Measurements from ENCODE around the gene NLRX1.
A peak's percentile ranks its signal among the peaks of the same experiment; 100 is the strongest.

Gene NLRX1

DNA sequence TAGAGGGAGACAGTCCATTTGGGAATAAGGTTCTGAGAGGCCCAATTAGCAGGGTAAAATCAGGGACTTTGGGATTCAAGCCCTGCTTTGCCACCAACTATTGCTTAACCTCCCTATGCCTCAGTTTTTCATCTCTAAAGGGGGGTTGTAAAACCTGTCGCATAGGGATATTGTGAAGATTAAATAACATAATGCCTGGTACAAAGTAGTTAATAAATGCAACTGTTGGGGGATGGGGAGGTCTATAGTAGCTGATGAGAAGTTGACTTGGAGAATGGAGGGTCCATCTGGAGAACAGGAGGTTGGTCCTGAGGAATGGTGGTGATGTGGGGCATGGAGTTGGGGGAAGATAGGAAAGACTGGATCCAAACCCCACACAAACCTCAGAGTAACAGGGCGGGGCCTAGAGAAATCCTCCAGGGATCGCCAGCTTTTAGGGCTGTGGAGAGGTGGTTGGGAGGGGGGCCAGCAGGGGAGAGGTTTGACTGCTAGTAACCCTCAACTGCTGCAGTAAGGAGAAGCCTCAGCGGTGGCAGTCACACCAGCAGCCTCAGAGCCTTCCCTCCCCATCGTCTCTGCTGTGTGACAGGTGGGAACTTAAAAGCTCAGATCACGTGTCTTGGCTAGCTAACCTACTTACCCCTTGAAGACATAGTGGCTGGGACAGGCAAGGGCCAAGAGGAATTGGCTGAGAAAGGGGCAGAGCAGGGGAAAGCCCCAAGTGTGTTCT is 20.8 kb upstream of the NLRX1 start:
- H3K9me3 ChIP-seq = no peaks in the 10 kb centered on the region
- H3K4me1 ChIP-seq = peaks cover 4% of the 10 kb centered on the region; the same call in 1 of the 2 replicates
- no peaks in the 10 kb centered on the region for H3K27me3 ChIP-seq (ENCODE audit: low read depth)
- H3K36me3 ChIP-seq (replicated peaks) = no peaks in the 10 kb centered on the region
- no peak overlapping the region for H3K4me3 ChIP-seq
- no peak for DNase-seq (ENCODE audit: low spot score in 2 of 2)
- in situ Hi-C loops (cut with MboI; ENCODE audit: low sequenced_read_pairs) = no loop called here

DNA sequence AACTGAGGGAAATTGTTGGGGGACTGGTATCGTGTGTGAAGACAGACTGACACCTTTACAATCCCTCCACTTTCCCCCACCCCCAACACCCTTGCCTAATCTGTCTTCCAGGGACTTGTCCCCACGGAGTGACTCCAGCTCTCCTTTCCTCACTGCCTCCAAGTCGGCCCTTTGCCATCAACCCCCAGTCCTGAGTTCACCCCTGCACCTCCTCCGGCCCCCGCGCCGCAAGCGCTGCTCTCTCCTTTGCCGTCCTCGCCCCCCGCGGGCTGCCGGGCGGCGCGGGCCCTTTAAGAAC is 19.9 kb upstream of the NLRX1 start:
- no peaks in the 10 kb centered on the region for H3K27me3 ChIP-seq (ENCODE audit: low read depth)
- in situ Hi-C loops (cut with MboI; ENCODE audit: low sequenced_read_pairs) = no loop called here
- DNase-seq (ENCODE audit: low spot score in 2 of 2) = no peak
- H3K36me3 ChIP-seq (replicated peaks) = no peaks in the 10 kb centered on the region
- peaks cover 4% of the 10 kb centered on the region; the same call in 1 of the 2 replicates for H3K4me1 ChIP-seq
- H3K9me3 ChIP-seq = no peaks in the 10 kb centered on the region
- peak overlapping the region; percentile 41 for H3K4me3 ChIP-seq

- DNase-seq (ENCODE audit: low spot score in 2 of 2) = peak; percentile 17 to 76
- Histone ChIP-seq H3K9me3 (no peaks in the 10 kb centered on the region), H3K27me3 (ENCODE audit: low read depth) (no peaks in the 10 kb centered on the region), H3K4me1 (peaks cover 4% of the 10 kb centered on the region; the same call in 1 of the 2 replicates), H3K4me3 (peak within 1 kb of the TSS; percentile 41), H3K36me3 (replicated peaks) (no peaks in the 10 kb centered on the region)
- in situ Hi-C loops (cut with MboI; ENCODE audit: low sequenced_read_pairs) = no loop called here
Observed at GRCh38 chr11:119149018-119149785, 19.3 kb upstream of the NLRX1 start, which contains the start of gene ABCG4. ABCG4 (plus strand) TSS chr11:119149052; CDS start chr11:119149966, 914 bp downstream.

DNA sequence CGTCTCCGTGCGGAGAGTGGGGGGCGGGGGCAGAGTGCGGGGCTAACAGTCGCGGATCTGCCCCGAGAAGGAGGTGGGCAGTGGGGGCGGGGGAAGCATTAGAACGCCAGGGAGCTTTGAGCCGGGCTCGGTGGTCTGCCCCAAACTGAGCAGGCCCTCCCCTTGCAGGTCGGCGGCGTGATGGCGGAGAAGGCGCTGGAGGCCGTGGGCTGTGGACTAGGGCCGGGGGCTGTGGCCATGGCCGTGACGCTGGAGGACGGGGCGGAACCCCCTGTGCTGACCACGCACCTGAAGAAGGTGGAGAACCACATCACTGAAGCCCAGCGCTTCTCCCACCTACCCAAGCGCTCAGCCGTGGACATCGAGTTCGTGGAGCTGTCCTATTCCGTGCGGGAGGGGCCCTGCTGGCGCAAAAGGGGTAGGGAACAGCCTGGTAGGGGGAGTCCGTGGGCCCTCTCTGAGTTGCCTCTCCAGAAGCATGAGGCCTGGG is 18.7 kb upstream of the NLRX1 start:
- DNase-seq (ENCODE audit: low spot score in 2 of 2) = no peak
- peak overlapping the region; percentile 41 for H3K4me3 ChIP-seq
- no peaks in the 10 kb centered on the region for H3K27me3 ChIP-seq (ENCODE audit: low read depth)
- in situ Hi-C loops (cut with MboI; ENCODE audit: low sequenced_read_pairs) = no loop called here
- no peaks in the 10 kb centered on the region for H3K36me3 ChIP-seq (replicated peaks)
- H3K9me3 ChIP-seq = no peaks in the 10 kb centered on the region
- peaks cover 4% of the 10 kb centered on the region; the same call in 1 of the 2 replicates for H3K4me1 ChIP-seq

GRCh38 chr11:119152043-119152442 is 16.5 kb upstream of the NLRX1 start:
- Histone ChIP-seq H3K4me3 (no peak overlapping the region), H3K9me3 (no peaks in the 10 kb centered on the region), H3K27me3 (ENCODE audit: low read depth) (no peaks in the 10 kb centered on the region), H3K36me3 (replicated peaks) (no peaks in the 10 kb centered on the region), H3K4me1 (peaks cover 4% of the 10 kb centered on the region; the same call in 1 of the 2 replicates)
- no peak for DNase-seq (ENCODE audit: low spot score in 2 of 2)
- in situ Hi-C loops (cut with MboI; ENCODE audit: low sequenced_read_pairs) = no loop called here

- in situ Hi-C loops (cut with MboI; ENCODE audit: low sequenced_read_pairs) = no loop called here
- Histone ChIP-seq H3K4me3 (no peak overlapping the region), H3K9me3 (no peaks in the 10 kb centered on the region), H3K4me1 (peaks cover 4% of the 10 kb centered on the region; the same call in 1 of the 2 replicates), H3K27me3 (ENCODE audit: low read depth) (no peaks in the 10 kb centered on the region), H3K36me3 (replicated peaks) (no peaks in the 10 kb centered on the region)
- DNase-seq (ENCODE audit: low spot score in 2 of 2) = no peak
Observed at GRCh38 chr11:119152604-119153003, 15.9 kb upstream of the NLRX1 start.

- Histone ChIP-seq H3K36me3 (replicated peaks) (no peaks in the 10 kb centered on the region), H3K9me3 (no peaks in the 10 kb centered on the region), H3K4me3 (no peak overlapping the region), H3K4me1 (peaks cover 4% of the 10 kb centered on the region; the same call in 1 of the 2 replicates), H3K27me3 (ENCODE audit: low read depth) (no peaks in the 10 kb centered on the region)
- no peak for DNase-seq (ENCODE audit: low spot score in 2 of 2)
- in situ Hi-C loops (cut with MboI; ENCODE audit: low sequenced_read_pairs) = no loop called here
Observed at GRCh38 chr11:119153049-119153818, 15.3 kb upstream of the NLRX1 start.

DNA sequence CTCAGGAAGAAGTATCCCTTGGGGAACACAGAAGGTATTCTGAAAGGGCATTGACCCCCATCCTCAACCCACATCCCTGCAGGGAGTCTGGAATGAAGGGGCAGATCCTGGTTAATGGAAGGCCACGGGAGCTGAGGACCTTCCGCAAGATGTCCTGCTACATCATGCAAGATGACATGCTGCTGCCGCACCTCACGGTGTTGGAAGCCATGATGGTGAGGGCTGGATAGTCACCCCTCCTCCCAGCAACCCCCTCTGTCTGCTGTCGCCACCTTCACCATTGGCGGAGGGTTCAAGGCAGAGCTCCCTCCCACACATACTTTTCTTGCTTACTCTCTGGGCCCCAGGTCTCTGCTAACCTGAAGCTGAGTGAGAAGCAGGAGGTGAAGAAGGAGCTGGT is 14.3 kb upstream of the NLRX1 start:
- Histone ChIP-seq H3K4me3 (no peak overlapping the region), H3K36me3 (replicated peaks) (no peaks in the 10 kb centered on the region), H3K27me3 (ENCODE audit: low read depth) (no peaks in the 10 kb centered on the region), H3K9me3 (no peaks in the 10 kb centered on the region), H3K4me1 (no peaks in the 10 kb centered on the region; the same call in 1 of the 2 replicates)
- in situ Hi-C loops (cut with MboI; ENCODE audit: low sequenced_read_pairs) = no loop called here
- DNase-seq (ENCODE audit: low spot score in 2 of 2) = no peak

- DNase-seq (ENCODE audit: low spot score in 2 of 2) = peak in 1 of 2 experiments; percentile 64
- Histone ChIP-seq H3K9me3 (no peaks in the 10 kb centered on the region), H3K36me3 (replicated peaks) (no peaks in the 10 kb centered on the region), H3K4me1 (no peaks in the 10 kb centered on the region), H3K27me3 (ENCODE audit: low read depth) (no peaks in the 10 kb centered on the region), H3K4me3 (no peak overlapping the region)
- in situ Hi-C loops (cut with MboI; ENCODE audit: low sequenced_read_pairs) = no loop called here
Observed at GRCh38 chr11:119155733-119156492, 12.6 kb upstream of the NLRX1 start.

- H3K4me3 ChIP-seq = no peak overlapping the region
- in situ Hi-C loops (cut with MboI; ENCODE audit: low sequenced_read_pairs) = no loop called here
- no peaks in the 10 kb centered on the region for H3K36me3 ChIP-seq (replicated peaks)
- DNase-seq (ENCODE audit: low spot score in 2 of 2) = no peak
- H3K27me3 ChIP-seq (ENCODE audit: low read depth) = no peaks in the 10 kb centered on the region
- no peaks in the 10 kb centered on the region for H3K9me3 ChIP-seq
- H3K4me1 ChIP-seq = no peaks in the 10 kb centered on the region
Observed at GRCh38 chr11:119156496-119156895, 12.0 kb upstream of the NLRX1 start.

GRCh38 chr11:119157063-119157462 is 11.5 kb upstream of the NLRX1 start:
- no peaks in the 10 kb centered on the region for H3K36me3 ChIP-seq (replicated peaks)
- H3K4me3 ChIP-seq = no peak overlapping the region
- DNase-seq (ENCODE audit: low spot score in 2 of 2) = no peak
- no peaks in the 10 kb centered on the region for H3K9me3 ChIP-seq
- in situ Hi-C loops (cut with MboI; ENCODE audit: low sequenced_read_pairs) = no loop called here
- no peaks in the 10 kb centered on the region for H3K27me3 ChIP-seq (ENCODE audit: low read depth)
- H3K4me1 ChIP-seq = no peaks in the 10 kb centered on the region

GRCh38 chr11:119158467-119158866 is 10.1 kb upstream of the NLRX1 start:
- no peaks in the 10 kb centered on the region for H3K9me3 ChIP-seq
- in situ Hi-C loops (cut with MboI; ENCODE audit: low sequenced_read_pairs) = no loop called here

GRCh38 chr11:119160151-119160550 is 8.4 kb upstream of the NLRX1 start:
- Histone ChIP-seq H3K27me3 (ENCODE audit: low read depth) (no peaks in the 10 kb centered on the region), H3K9me3 (no peaks in the 10 kb centered on the region), H3K4me1 (no peaks in the 10 kb centered on the region), H3K36me3 (replicated peaks) (no peaks in the 10 kb centered on the region), H3K4me3 (no peak overlapping the region)
- DNase-seq (ENCODE audit: low spot score in 2 of 2) = no peak
- in situ Hi-C loops (cut with MboI; ENCODE audit: low sequenced_read_pairs) = loop anchor here (5.0 kb wide), 1 partner anchor 48 kb away; no protein-coding TSS in a partner anchor

More at GRCh38 chr11:119158467-119158866, 10.1 kb upstream of the NLRX1 start:
- H3K4me1 ChIP-seq = no peaks in the 10 kb centered on the region
- no peak overlapping the region for H3K4me3 ChIP-seq
- no peaks in the 10 kb centered on the region for H3K36me3 ChIP-seq (replicated peaks)
- DNase-seq (ENCODE audit: low spot score in 2 of 2) = no peak
- H3K27me3 ChIP-seq (ENCODE audit: low read depth) = no peaks in the 10 kb centered on the region
